CD4-positive, alpha-beta T cell (primary cell): ENCODE data around the gene TMEM50A. TPM values are rescaled to one million over a fixed set of nuclear protein-coding genes. Genes with fewer than 3 reads are reported as not detected.
"Not testable (repeated sequence)": the region's sequence is repeated elsewhere in the genome, so short reads cannot be mapped to it uniquely, and the experiment has no call there.

Experiments used
- ATAC-seq: fragments of 200-7000 bp; cut with Tn5 transposase; one replicate; pipeline ENCODE4 v1.10.0; 2022; ENCODE audit warnings: mild to moderate bottlenecking; ENCODE audit not compliant: poor library complexity
- CTCF ChIA-PET: fragments of 350-600 bp; sonication (Branson Sonifier 250); formaldehyde crosslinking; loops from one replicate; lab custom pipeline; 2021; ENCODE audit warnings: antibody characterized with exemption, inconsistent platforms; lab: Charles Lee
- POLR2A ChIA-PET: fragments of 350-600 bp; sonication (Branson Sonifier 250); formaldehyde crosslinking; loops from one replicate; lab custom pipeline; 2021; ENCODE audit warnings: antibody characterized with exemption, inconsistent platforms; lab: Charles Lee
- DNase-seq, 14 experiments: peaks; one replicate each; pipeline ENCODE4 v3.0.0-alpha.2; 2013 to 2020; ENCODE audit warnings: mixed read lengths in 2 of 14
- H3K27ac ChIP-seq, 2 donors: one replicate each; pipeline versions ENCODE4 v1.5.1 to v1.7.0; 2013; ENCODE audit warnings: low read length in 2 of 2, low read depth in 1 of 2, mild to moderate bottlenecking in 1 of 2
- H3K27me3 ChIP-seq, 2 experiments: 1 replicate in 1 of 2; 2 replicates in 1 of 2; pipeline versions ENCODE4 v1.6.1 to v1.7.0; 2013; ENCODE audit warnings: low read length in 2 of 2, control low read depth in 1 of 2, mild to moderate bottlenecking in 1 of 2, moderate library complexity in 1 of 2; ENCODE audit not compliant: insufficient read depth in 2 of 2, control insufficient read depth in 1 of 2
- H3K36me3 ChIP-seq: one replicate; pipeline ENCODE4 v1.6.1; 2013; ENCODE audit warnings: low read length, control low read depth; ENCODE audit not compliant: insufficient read depth
- H3K4me1 ChIP-seq: one replicate; pipeline ENCODE4 v1.6.1; 2013; ENCODE audit warnings: low read length, control low read depth; ENCODE audit not compliant: insufficient read depth
- H3K4me3 ChIP-seq: one replicate; pipeline ENCODE4 v1.5.1; 2013; ENCODE audit warnings: mild to moderate bottlenecking, low read length, moderate library complexity
- H3K9me3 ChIP-seq, 2 experiments: 1 replicate in 1 of 2; 2 replicates in 1 of 2; pipeline versions ENCODE4 v1.6.1 to v1.7.0; 2013; ENCODE audit warnings: low read length in 2 of 2, mild to moderate bottlenecking in 2 of 2, control low read depth in 1 of 2, moderate library complexity in 1 of 2; ENCODE audit not compliant: control insufficient read depth in 1 of 2, insufficient read depth in 1 of 2
- H3K27ac Mint-ChIP-seq: one replicate; pipeline ENCODE4 v1.8.0; 2020; ENCODE audit warnings: mixed read lengths
- H3K27me3 Mint-ChIP-seq: one replicate; pipeline ENCODE4 v1.8.0; 2021; ENCODE audit warnings: mixed read lengths
- H3K36me3 Mint-ChIP-seq: one replicate; pipeline ENCODE4 v1.8.0; 2021; ENCODE audit warnings: low read depth, mixed read lengths
- H3K4me1 Mint-ChIP-seq: one replicate; pipeline ENCODE4 v1.8.0; 2021; ENCODE audit warnings: low read depth, mixed read lengths
- H3K4me3 Mint-ChIP-seq: one replicate; pipeline ENCODE4 v1.8.0; 2020; ENCODE audit warnings: mild to moderate bottlenecking, mixed read lengths
- H3K9me3 Mint-ChIP-seq: one replicate; pipeline ENCODE4 v1.8.0; 2020; ENCODE audit warnings: mixed read lengths
- intact Hi-C, 2 experiments: fragments of 100-400 bp; cut with DNase I in 1 of 2; cut with micrococcal nuclease in 1 of 2; formaldehyde crosslinking; loops; one replicate each; pipeline versions ENCODE4 v1.15.1 to v1.9.0; 2023 to 2025; cut with DNase I, micrococcal nuclease
- total RNA-seq, 174 experiments: library from RNA in 2 of 174; stranded (reverse) in 2 of 174; gene quantifications; one replicate each; pipeline ENCODE4 v1.2.3 and lab custom pipeline; 2021 to 2026
- TF ChIP-seq, protein P1 (sequence below): fragments of 200-600 bp; IDR thresholded peaks from one replicate; pipeline ENCODE4 v1.8.0; 2022; ENCODE audit warnings: antibody characterized with exemption, mild to moderate bottlenecking

The TMEM50A gene
- total RNA-seq, 2 experiments from 2014 or later = 82.6 to 83.1 TPM

DNA sequence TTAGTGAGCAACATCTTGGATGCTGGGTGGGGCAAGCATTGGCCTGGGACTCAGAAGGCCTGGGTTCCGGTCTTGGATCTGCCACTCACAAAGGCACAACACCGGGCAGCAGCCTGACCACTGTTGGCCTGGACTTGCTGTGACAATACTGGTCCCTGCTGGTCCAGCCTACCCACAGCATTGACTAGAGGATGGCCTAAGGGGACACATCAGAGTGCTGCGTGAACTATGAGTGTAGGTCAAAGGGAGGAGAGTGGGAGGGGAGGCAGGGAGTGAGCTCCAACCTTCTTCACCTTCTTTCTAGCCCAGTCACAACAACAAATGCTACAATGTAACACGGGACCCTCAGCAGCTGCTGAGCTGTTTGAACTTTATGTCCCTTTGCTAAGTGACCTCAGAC, 31.1 kb downstream of the TMEM50A start:
- POLR2A ChIA-PET = no interaction called here
- Mint-ChIP-seq H3K27ac (no peak overlapping the region), H3K4me3 (no peak overlapping the region), H3K9me3 (no peaks in the 10 kb centered on the region), H3K27me3 (no peaks in the 10 kb centered on the region), H3K4me1 (no peaks in the 10 kb centered on the region), H3K36me3 (no peaks in the 10 kb centered on the region)
- Histone ChIP-seq H3K27me3 (no peaks in the 10 kb centered on the region), H3K36me3 (no peaks in the 10 kb centered on the region), H3K9me3 (no peaks in the 10 kb centered on the region), H3K4me1 (no peaks in the 10 kb centered on the region), H3K27ac (no peak overlapping the region), H3K4me3 (no peak overlapping the region)
- no peak for ATAC-seq
- CTCF ChIA-PET = no interaction called here
- TF ChIP-seq, protein P1, sequence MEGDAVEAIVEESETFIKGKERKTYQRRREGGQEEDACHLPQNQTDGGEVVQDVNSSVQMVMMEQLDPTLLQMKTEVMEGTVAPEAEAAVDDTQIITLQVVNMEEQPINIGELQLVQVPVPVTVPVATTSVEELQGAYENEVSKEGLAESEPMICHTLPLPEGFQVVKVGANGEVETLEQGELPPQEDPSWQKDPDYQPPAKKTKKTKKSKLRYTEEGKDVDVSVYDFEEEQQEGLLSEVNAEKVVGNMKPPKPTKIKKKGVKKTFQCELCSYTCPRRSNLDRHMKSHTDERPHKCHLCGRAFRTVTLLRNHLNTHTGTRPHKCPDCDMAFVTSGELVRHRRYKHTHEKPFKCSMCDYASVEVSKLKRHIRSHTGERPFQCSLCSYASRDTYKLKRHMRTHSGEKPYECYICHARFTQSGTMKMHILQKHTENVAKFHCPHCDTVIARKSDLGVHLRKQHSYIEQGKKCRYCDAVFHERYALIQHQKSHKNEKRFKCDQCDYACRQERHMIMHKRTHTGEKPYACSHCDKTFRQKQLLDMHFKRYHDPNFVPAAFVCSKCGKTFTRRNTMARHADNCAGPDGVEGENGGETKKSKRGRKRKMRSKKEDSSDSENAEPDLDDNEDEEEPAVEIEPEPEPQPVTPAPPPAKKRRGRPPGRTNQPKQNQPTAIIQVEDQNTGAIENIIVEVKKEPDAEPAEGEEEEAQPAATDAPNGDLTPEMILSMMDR = no peak
- intact Hi-C loops = no loop called here
- no peak for DNase-seq

DNA sequence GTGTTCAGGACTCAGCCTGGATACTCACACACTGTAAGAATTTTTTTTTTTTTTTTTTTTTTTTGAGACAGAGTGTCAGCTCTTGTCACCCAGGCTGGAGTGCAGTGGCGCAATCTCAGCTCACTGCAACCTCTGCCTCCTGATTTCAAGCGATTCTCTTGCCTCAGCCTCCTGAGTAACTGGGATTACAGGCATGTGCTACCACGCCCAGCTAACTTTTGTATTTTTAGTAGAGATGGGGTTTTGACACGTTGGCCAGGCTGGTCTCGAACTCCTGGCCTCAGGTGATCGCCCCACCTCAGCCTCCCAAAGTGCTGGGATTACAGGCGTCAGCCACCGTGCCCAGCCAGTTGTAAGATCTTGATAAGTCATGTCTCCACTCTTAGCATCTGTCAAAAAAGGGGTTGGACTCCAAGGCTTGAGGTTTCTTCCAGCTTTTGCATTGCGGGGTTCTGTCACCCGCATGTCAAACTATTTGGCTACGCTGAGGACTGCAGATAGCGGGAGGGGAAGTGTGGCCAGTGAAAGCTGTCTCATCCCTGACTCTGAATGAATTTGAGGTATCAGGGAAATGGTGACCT, 31.6 kb downstream of the TMEM50A start:
- H3K27ac Mint-ChIP-seq, POLR2A ChIA-PET, H3K9me3 ChIP-seq, H3K9me3 Mint-ChIP-seq, DNase-seq, ATAC-seq, H3K27me3 Mint-ChIP-seq, H3K4me1 ChIP-seq, H3K36me3 Mint-ChIP-seq, H3K27me3 ChIP-seq, H3K4me3 ChIP-seq, H3K36me3 ChIP-seq, CTCF ChIA-PET, intact Hi-C loops, H3K4me3 Mint-ChIP-seq, H3K4me1 Mint-ChIP-seq, H3K27ac ChIP-seq: not testable (repeated sequence)

DNA sequence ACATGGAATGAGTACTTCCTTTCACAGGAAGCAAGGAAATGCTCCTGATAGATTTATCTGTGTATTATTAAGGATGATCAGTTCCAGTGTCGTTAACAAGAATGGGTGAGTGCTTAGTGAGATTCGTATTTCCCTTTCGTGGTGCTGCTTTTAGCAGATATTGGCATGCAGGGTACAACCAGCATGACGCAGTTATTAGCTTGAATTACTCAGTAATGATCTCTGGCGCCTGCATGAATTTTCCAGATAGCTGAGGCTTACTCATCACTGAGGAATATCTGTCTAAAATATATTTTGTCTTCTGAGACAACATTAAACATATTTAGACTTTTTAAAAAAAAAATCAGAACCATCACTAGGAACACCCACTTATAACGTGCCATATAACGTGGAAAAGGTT, 33.6 kb downstream of the TMEM50A start:
- DNase-seq, H3K27ac ChIP-seq, POLR2A ChIA-PET, H3K27me3 Mint-ChIP-seq, H3K4me1 Mint-ChIP-seq, ATAC-seq, H3K27me3 ChIP-seq, H3K27ac Mint-ChIP-seq, H3K4me1 ChIP-seq, H3K36me3 ChIP-seq, CTCF ChIA-PET, H3K4me3 Mint-ChIP-seq, H3K9me3 ChIP-seq, H3K36me3 Mint-ChIP-seq, intact Hi-C loops, H3K9me3 Mint-ChIP-seq, H3K4me3 ChIP-seq: not testable (repeated sequence)

DNA sequence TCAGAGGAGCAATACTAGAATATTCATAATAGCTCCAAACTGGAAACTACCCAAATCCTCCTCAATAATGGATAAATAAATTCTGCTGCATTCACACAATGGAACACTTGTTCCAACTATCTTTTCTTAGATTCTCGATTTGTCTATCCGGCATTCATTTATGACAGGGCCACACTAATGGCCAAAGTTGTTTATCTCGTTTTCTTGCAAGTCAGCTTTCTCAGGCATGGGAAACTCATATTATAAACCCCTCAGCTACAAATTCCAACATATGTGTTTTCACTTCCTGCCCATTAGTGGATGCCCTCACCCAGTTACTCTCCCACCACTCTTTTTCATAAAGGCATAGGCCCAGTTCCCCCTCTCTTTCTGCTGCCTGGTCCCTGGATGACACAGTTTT, 40.2 kb downstream of the TMEM50A start:
- H3K27me3 ChIP-seq, H3K27ac Mint-ChIP-seq, intact Hi-C loops: not testable (repeated sequence)

DNA sequence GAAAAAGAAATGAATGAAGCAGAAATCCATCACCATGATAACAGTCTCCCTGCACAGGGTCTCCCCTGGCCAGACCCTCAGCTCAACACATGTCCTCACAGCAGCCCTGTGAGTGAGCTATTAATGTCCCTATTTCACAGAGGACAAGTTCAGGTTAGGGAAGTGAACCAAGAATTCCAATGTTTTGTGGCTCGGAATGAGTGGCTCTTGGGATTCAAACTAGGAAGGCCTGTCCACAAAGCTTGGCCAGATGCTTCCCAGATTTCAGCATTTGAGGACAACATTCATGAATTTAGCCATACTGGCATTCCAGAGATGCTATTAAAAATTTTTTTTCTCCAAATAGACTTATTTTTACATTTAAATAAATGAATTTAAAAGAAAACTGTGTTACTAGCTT, 44.4 kb downstream of the TMEM50A start:
- H3K27me3 Mint-ChIP-seq, CTCF ChIA-PET, H3K36me3 ChIP-seq, H3K4me3 ChIP-seq, POLR2A ChIA-PET, H3K9me3 ChIP-seq, ATAC-seq, H3K36me3 Mint-ChIP-seq, DNase-seq, H3K4me1 ChIP-seq, H3K9me3 Mint-ChIP-seq, H3K27me3 ChIP-seq, intact Hi-C loops, H3K4me1 Mint-ChIP-seq, H3K27ac Mint-ChIP-seq, H3K4me3 Mint-ChIP-seq, H3K27ac ChIP-seq: not testable (repeated sequence)

More for the DNA sequence above, 40.2 kb downstream of the TMEM50A start:
- H3K36me3 Mint-ChIP-seq, H3K4me1 Mint-ChIP-seq, DNase-seq, H3K27me3 Mint-ChIP-seq, H3K4me3 Mint-ChIP-seq, ATAC-seq, H3K36me3 ChIP-seq, H3K4me1 ChIP-seq, POLR2A ChIA-PET, H3K4me3 ChIP-seq, CTCF ChIA-PET, H3K27ac ChIP-seq, H3K9me3 ChIP-seq, H3K9me3 Mint-ChIP-seq: not testable (repeated sequence)

DNA sequence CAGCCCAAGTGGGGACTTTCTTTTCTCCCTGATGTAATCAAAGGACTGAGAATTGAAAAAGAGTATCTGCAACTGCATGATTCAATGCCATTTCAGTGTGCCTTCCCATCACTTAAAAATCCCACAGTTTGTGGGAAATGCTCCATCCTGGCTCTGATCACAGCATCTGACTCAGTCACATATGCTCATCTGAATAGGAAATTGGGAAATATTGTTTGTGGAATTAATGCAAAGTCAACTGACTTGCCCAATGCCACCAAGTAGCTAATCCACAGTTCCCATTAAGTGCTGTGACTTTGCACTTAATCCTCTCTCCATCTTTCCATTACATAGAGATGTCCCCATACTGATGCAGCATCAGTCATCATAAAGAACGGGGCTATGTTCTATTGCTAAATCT, 45.0 kb downstream of the TMEM50A start:
- intact Hi-C loops, H3K9me3 ChIP-seq, H3K27me3 ChIP-seq, H3K4me3 ChIP-seq, H3K27ac ChIP-seq, H3K9me3 Mint-ChIP-seq, H3K27ac Mint-ChIP-seq, CTCF ChIA-PET, H3K4me1 Mint-ChIP-seq, H3K36me3 Mint-ChIP-seq, H3K4me3 Mint-ChIP-seq, H3K27me3 Mint-ChIP-seq, H3K36me3 ChIP-seq, H3K4me1 ChIP-seq, ATAC-seq, POLR2A ChIA-PET: not testable (repeated sequence)
- peak in 2 of 14 experiments; percentile 14 to 39 for DNase-seq

DNA sequence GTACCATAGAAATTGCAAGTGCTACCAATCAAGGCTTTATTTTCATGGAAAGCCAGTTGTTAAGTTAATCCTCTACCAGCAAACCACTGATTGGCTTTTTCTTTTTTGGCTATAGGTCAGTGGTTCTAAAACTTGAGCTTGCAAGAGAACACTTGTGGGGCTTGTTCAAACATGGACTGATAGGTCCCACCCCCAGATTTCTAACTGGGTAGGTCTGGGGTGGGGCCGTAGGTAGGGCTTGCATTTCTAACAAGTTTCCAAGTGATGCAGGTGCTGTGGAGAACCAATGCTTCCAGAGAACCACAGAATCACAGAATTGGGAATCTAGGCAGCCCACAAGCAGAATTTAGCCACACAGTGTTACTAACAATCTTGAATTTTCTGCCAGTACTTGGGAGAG, 45.7 kb downstream of the TMEM50A start:
- H3K4me1 ChIP-seq, CTCF ChIA-PET, H3K27me3 ChIP-seq, H3K27ac Mint-ChIP-seq, H3K4me3 Mint-ChIP-seq, H3K4me3 ChIP-seq, H3K27ac ChIP-seq, H3K36me3 Mint-ChIP-seq, H3K27me3 Mint-ChIP-seq, H3K9me3 ChIP-seq, POLR2A ChIA-PET, ATAC-seq, H3K9me3 Mint-ChIP-seq, H3K4me1 Mint-ChIP-seq, DNase-seq, intact Hi-C loops, H3K36me3 ChIP-seq: not testable (repeated sequence)
